Measurements from ENCODE around the gene PTGDR2.

GRCh38 chr11:60868682-60869450 is 13.1 kb upstream of the PTGDR2 start:
- no peak for TF ChIP-seq TAF1 (IDR thresholded peaks at IDR 0.05; ENCODE audit: low read depth)
- TF ChIP-seq CREB1 (IDR thresholded peaks at IDR 0.05; ENCODE audit: low read depth) = no peak
- no peak for TF ChIP-seq REST (IDR thresholded peaks at IDR 0.05; ENCODE audit: low read depth)
- no peak for TF ChIP-seq MAX (IDR thresholded peaks at IDR 0.05)
- no peak for TF ChIP-seq TEAD4 (IDR thresholded peaks at IDR 0.05)
